ENCODE measurements around the gene LCN1.

The LCN1 gene

DNA sequence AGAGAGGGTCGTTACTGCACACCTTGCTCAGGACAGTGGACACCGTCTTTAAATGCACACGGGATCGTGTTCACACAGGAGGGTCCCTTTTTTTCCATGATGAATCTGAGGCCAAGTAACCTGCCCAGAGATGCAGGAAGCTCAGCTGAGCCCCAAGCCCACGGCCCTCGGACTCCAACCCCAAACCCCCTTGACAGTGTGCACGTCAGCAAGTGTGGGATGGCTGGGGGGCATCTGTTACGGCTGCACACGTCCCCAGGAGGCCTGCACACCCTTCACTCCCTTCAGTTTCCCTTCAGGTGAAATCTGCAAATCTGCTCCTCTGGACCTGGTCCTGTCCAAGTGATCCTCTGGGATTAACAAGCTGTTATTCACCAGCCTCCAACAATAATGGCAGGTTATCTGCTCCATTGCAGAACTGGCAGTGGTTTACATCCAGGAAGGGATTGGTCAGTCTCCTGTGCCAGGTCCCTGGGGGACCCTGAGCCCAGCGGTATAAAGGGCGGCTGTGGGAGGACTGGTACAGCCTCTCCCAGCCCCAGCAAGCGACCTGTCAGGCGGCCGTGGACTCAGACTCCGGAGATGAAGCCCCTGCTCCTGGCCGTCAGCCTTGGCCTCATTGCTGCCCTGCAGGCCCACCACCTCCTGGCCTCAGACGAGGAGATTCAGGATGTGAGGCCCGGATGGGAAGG lies at the start of gene LCN1:
Gene LCN1 (plus strand): TSS at position 525 of the 692 bp plus-strand sequence. CDS start 58 bp downstream, at position 583.
- DNase-seq (ENCODE audit: low spot score): peak; percentile 21

GRCh38 chr9:135471791-135472640 lies 49.2 kb upstream of the LCN1 start:
- DNase-seq (ENCODE audit: low spot score): no peak

GRCh38 chr9:135473972-135474543 lies 47.2 kb upstream of the LCN1 start:
- no peak for DNase-seq (ENCODE audit: low spot score)

DNA sequence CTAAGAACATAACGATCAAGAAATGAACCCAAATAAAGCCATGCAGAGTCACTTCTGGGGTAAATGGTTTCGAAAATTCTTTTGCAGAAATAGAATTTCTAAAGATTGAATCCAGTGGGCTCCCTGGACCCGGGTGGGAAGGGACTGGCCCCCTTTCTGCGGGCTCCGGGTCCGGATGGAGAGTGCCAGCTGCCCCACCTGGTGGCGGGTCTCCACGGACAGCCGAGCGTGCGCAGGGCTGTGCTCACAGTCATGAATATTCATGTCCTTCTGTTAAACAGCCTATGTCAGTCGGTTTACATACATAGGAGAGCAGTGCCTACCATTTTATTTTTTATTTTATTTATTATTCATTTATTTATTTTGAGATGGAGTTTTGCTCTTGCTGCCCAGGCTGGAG lies 46.3 kb upstream of the LCN1 start:
- DNase-seq (ENCODE audit: low spot score): peak; percentile 83

DNA sequence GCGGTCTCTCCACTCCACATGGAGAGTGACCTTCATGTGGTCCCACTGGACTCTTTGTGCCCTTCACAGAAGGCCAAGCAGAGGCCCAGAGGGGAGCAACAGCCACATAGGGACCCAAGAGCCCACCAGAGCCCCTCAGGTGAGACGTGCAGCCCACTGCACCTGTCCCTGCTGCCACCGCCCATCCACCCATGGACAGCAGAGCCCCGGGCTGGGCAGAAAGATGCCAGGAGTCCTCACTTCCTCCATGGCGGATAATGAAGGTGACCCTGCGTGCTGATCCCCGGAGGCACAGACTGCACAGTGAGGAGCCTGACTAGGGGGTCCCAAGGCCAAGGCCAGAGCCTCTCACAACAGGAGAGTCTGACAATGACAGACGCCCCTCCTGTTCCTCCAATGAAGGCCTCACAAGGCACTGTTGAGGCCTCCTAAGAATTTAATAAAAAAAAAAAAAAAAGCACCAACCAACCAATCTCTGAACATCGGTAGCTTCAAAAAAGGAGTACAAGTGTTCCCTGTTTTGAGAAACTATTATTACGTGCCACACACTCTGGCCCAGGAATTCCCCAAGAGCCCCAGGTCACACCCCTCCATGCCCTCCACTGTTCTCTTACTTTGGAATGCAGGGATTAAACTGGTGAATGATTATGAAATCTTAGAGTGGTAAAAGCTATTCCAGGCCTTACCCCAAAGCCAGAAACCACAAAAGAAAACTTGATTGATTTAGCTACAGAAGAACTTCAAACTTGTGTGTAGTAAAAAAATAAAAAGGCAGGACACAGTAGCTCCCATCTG lies 44.5 kb upstream of the LCN1 start:
- no peak for DNase-seq (ENCODE audit: low spot score)

DNA sequence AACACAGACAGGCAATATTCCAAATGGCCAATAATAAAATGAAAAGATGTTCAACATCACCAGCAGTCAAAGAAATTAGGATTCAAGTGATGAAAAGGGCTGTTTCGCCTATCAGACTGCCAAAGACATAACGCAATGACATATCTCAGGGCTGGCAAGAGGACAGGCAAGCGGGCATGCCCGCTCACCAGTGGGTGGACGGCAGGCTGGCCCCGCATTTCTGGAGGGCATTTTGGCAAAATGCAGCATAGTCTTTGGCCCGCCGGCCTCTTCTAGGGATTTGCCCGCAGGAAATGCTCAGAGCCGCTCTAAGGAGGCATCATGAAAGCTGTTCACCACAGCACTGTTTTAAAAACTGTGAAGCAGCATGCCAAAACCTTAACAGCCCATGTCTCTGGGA lies 43.0 kb upstream of the LCN1 start:
- DNase-seq (ENCODE audit: low spot score): no peak

- DNase-seq (ENCODE audit: low spot score): peak; percentile 73
Observed at GRCh38 chr9:135478829-135479468, 42.3 kb upstream of the LCN1 start.

DNA sequence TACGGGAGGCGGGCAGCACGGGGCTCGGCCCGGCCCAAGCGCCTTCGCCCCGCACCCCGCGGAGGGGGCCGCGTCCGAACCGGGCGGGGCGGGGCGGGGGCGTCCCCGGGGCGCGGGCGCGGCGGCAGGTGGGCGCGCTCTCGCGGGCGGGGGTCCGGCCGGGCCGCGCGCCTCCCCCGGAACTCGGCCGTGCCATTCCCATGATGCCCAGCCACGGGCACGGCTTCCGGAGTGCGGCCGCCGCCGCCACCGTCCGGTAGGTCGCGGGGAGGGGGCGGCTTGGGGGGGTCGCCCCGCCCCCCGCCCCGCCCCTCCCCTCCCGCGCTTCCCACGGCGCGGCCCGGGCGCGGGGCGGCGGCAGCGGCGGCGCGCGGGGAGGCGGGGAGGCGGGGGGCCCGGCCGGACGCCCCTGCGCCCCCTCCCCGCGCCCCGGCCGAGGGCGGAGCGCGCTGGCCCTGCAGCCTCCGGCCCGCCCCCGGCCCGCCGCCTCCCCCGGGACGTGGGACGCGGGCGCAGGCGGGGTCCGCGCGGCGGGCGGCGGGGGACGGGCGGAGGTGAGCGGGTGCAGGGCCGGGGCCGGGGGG lies 41.7 kb upstream of the LCN1 start, which contains the start of gene PPP1R26:
Gene PPP1R26 (plus strand): TSS at position 314 of the 584 bp plus-strand sequence. CDS start 4,729 bp downstream, outside the sequence.
- DNase-seq (ENCODE audit: low spot score): peak; percentile 75

DNA sequence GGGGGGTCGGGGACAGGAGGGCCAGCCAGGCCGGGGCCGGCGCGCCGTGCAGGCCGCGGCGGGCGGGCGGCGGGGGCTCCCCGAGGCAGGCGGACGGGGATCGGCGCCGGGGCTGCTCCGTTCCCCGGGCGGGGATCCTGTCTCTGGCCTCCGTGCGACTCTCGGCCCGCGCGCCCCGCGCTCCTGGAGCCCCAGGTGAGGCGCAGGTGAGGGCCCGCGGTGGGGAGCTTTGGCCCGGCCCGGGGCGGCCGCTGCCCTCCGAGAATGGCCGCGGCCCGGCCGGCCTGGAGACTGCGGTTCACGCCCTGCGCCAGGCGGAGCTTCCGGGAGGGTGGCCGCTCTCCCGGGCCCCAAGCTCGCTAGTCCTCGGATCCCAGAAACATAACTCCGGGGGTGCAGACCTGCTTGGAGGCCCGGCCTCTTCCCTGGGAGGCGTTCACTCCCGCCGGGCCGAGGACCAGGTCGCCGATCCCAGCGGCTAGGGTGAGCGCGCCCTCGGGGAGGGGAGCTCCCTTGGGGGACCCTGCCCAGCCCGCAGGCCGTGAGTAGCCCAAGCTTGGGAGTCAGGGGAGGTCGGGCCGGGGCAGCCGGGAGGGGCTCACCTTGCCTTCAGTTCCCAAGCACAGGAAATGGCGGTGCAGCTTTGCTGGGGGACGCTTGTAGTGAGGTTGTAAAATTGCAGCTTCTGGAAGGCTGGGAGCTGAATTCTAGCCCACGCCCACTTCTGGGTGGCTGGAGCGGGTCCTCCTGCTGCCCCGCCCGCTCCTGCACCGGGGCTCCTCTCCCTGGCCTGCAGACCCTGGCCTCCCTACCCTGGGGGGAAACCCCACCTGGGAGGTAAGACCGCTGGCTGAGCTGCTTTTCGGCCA lies 40.9 kb upstream of the LCN1 start:
- peak; percentile 69 for DNase-seq (ENCODE audit: low spot score)

DNA sequence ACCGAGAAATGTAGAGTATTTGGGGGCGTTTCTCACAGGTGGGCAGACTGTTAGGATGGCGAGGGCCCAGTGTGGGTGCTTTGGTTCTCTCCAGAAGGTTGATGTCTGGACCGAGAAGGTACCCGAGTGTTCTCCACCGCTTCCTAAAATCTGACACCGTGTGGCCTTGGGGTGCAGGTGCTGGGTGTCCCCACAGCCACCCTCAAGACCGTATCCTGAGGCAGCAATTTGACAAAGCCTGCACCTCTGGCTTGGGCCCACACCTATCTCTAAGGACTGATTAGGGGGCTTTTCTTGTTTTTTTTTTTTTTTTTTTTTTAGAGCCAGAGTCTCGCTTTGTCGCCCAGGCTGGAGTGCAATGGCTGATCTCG lies 40.3 kb upstream of the LCN1 start:
- DNase-seq (ENCODE audit: low spot score): no peak

DNA sequence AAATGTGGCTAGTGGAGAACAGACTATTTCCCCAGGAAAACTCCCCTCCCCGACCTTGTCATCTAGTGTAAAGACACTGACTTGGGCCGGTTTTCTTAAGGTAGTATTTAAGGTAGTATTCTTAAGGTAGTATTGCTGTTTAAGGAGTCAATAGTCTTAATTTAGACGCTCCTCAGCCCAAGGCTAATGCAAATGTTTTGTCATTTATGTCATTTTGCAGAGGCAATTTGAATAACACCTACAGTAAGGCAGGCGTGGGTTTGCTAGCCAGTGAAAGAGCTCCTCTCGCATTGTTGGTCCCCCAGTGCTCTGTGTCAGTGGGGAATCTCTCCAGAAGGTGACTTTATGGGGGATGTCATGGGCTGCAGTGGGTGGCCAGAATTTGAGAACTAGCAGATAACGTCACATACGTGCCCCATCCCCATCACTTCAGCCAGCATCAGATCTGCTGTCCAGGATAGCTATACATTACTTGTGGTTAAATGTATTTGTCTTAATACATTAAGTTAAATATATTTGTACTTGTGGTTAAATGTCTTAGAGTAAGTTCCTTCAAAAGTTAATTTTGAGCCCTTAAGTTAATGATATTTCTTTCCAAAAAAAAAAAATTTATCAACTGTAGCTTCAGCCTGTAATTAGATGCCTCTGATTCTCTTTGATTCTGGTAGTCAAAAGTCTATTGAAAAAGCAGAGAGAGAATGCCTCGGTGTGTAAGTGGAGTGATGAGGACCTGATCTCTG lies 39.1 kb upstream of the LCN1 start:
- no peak for DNase-seq (ENCODE audit: low spot score)

- no peak for DNase-seq (ENCODE audit: low spot score)
Observed at GRCh38 chr9:135484460-135485277, 36.6 kb upstream of the LCN1 start.

- no peak for DNase-seq (ENCODE audit: low spot score)
Observed at GRCh38 chr9:135485385-135485784, 35.9 kb upstream of the LCN1 start.

DNA sequence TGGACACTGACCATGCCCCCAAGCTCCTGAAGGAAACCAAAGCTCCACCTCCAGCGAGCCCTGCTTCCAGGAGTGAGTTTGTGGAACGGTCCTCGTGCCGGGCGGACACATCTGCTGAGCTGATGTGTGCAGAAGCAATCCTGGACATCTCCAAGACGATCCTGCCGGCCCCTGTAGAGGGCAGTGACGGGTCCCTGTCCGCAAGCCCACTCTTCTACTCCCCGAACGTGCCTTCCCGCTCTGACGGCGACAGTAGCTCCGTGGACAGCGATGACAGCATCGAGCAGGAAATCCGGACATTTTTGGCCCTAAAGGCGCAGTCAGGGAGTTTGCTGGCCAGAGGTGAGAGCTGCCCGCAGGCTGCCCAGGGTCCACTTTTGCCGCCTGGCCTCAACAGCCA lies 35.4 kb upstream of the LCN1 start:
- no peak for DNase-seq (ENCODE audit: low spot score)

DNA sequence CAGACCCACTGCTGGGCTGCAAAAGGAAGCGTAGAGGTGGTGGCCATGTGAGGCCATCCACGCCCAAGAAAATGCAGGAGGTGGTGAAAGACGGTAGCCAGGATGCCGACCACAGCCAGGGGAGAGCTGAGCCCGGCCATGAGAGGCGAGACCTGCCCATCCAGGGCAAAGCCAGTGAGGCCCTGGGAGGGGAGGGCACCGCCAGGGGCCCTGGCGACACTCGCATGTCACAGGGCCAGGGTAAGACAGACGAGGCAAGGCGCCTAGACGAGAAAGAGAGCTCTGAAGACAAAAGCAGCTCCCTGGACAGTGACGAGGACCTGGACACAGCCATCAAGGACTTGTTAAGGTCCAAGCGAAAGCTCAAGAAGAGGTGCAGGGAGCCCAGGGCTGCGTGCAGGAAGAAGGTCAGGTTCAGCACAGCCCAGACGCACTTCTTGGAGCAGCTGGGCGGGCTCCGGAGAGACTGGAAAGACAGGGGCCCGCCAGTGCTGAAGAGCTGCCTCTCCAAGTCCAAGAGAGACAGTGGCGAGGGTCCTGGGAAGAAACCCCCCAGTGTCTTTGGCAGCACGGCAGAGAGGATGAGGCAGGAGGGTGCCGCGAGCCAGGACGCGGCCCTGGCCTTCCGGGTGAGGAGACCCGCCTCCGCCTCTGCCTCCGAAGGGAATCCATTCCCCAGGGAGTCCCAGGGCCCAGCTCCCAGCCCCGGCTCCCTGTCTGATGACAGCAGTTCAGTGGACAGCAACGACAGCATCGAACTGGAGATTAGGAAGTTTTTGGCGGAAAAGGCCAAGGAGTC lies 34.8 kb upstream of the LCN1 start:
- no peak for DNase-seq (ENCODE audit: low spot score)

DNA sequence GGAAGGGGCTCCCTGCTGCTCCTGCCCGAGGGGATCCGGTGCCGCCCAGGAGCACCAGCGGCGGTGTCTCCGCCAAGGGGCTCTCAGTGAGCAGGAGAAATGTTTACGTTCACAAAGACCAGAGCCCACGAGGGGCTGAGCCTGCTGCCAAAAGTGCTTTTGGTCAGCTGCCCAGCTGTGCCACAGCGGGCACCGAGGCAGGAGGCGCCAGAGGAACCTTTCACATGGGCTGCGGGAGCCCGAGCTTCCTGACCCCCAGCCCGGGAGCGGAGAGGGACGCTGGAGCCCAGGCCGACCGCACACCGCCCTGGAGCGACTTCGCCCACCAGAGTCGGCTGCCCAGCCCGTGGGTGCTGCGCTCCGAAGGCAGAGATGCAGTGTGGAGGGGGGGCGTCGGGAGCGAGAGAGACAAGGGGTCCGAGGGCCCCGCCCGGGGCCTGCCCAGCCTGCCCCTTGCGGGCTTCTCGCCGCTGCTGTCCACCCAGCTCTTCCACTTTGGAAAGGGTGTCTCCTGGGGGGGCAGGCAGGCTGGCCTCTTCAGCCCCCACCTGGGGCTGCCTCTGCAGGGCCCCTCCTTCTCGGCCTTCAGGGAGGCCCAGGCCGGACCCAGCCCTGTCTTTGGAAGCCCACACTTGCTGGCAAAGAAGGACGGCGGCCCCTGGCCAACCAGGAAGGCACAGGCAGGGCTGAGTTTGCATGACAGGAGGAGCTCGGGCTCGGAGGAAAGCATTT lies 33.8 kb upstream of the LCN1 start:
- DNase-seq (ENCODE audit: low spot score): no peak

- no peak for DNase-seq (ENCODE audit: low spot score)
Observed at GRCh38 chr9:135488013-135488330, 33.3 kb upstream of the LCN1 start.
